ENCODE results near the gene MEIS2.

GRCh38 chr15:36988947-36989346 lies 111.4 kb downstream of the MEIS2 start:
- TF ChIP-seq CTCF (IDR thresholded peaks at IDR 0.05) (no peak), POLR2A (IDR thresholded peaks at IDR 0.05) (no peak)

Measured in adrenal gland (tissue), 5 donors.